Thyroid gland (tissue), 4 donors: ENCODE measurements around the gene CMKLR1. TPM values are rescaled to one million over a fixed set of nuclear protein-coding genes. Genes with fewer than 3 reads are reported as not detected.

Source experiments
- DNase-seq, 2 donors: peaks; one replicate each; pipeline ENCODE4 v3.0.0-alpha.2; 2019
- H3K27ac ChIP-seq, 3 donors: fragments of 200-600 bp; sonication (generic); 1 replicate in 2 of 3; 2 replicates in 1 of 3; pipeline ENCODE4 v1.5.1; 2016 to 2019; ENCODE audit warnings: mild to moderate bottlenecking in 1 of 3, moderate library complexity in 1 of 3
- H3K27me3 ChIP-seq: fragments of 200-600 bp; sonication (generic); one replicate; pipeline ENCODE4 v1.5.1; 2019
- H3K36me3 ChIP-seq, 2 donors: fragments of 200-600 bp; sonication (generic); one replicate each; pipeline ENCODE4 v1.5.1; 2016 to 2019
- H3K4me1 ChIP-seq, 2 donors: fragments of 200-600 bp; sonication (generic); one replicate each; pipeline ENCODE4 v1.5.1; 2017 to 2019
- H3K4me3 ChIP-seq, 3 donors: fragments of 200-600 bp; sonication (generic); replicated peaks in 1 of 3; 1 replicate in 2 of 3; 2 replicates in 1 of 3; pipeline ENCODE4 v1.5.1; 2016; ENCODE audit warnings: mild to moderate bottlenecking in 1 of 3
- H3K9me3 ChIP-seq: fragments of 200-600 bp; sonication (generic); one replicate; pipeline ENCODE4 v1.5.1; 2017
- CTCF ChIP-seq, 6 experiments: fragments of 200-600 bp in 3 of 6; fragments of 450-650 bp in 3 of 6; sonication (generic) in 3 of 6; IDR thresholded peaks; one replicate each; pipeline ENCODE4 v1.5.1; 2016 to 2019; ENCODE audit warnings: antibody characterized with exemption in 6 of 6, mild to moderate bottlenecking in 2 of 6, inconsistent platforms in 1 of 6, moderate library complexity in 1 of 6
- POLR2A ChIP-seq, 2 donors: fragments of 450-650 bp; IDR thresholded peaks; one replicate each; pipeline ENCODE4 v1.6.1; 2017; ENCODE audit warnings: antibody characterized with exemption in 2 of 2, mild to moderate bottlenecking in 2 of 2, moderate library complexity in 1 of 2
- WGBS, 2 donors: methylation state at CpG; one replicate each; pipeline ENCODE4 v1.1.5; 2017; 5-methylcytosine and 5-hydroxymethylcytosine counted together
- intact Hi-C: fragments of 100-400 bp; cut with DNase I; formaldehyde crosslinking; loops from one replicate; pipeline ENCODE4 v1.15.1; 2023
- total RNA-seq, 4 donors: library from RNA; depleted of rRNA; stranded (reverse); fragments of >200 nt; gene quantifications; one replicate each; pipeline ENCODE4 v1.2.3, GENCODE V29; 2016

CMKLR1 gene
- total RNA-seq, 4 donors from 2014 or later: 6.3 to 15.8 (median 12.2) TPM

GRCh38 chr12:108324351-108325017, 14.6 kb downstream of the CMKLR1 start:
- H3K27ac ChIP-seq: no peak overlapping the region
- no peaks in the 10 kb centered on the region for H3K27me3 ChIP-seq
- WGBS, 2 donors: 73 to 83% methylated on average over 8 of the region's 8 CpGs
- H3K9me3 ChIP-seq: no peaks in the 10 kb centered on the region
- TF ChIP-seq POLR2A (IDR thresholded peaks at IDR 0.05) (no peak), CTCF (IDR thresholded peaks at IDR 0.05) (no peak)
- no peak for DNase-seq
- intact Hi-C loops: no loop called here
- H3K4me1 ChIP-seq: peaks cover 0 to 12% of the 10 kb centered on the region in 2 donors
- H3K4me3 ChIP-seq: no peak overlapping the region
- peaks cover 0 to 2% of the 10 kb centered on the region in 2 donors for H3K36me3 ChIP-seq

GRCh38 chr12:108323581-108323980, 15.5 kb downstream of the CMKLR1 start:
- H3K27me3 ChIP-seq: no peaks in the 10 kb centered on the region
- H3K27ac ChIP-seq: no peak overlapping the region
- H3K36me3 ChIP-seq: no peaks in the 10 kb centered on the region
- TF ChIP-seq POLR2A (IDR thresholded peaks at IDR 0.05) (no peak), CTCF (IDR thresholded peaks at IDR 0.05) (no peak)
- DNase-seq: no peak
- peaks cover 0 to 12% of the 10 kb centered on the region in 2 donors for H3K4me1 ChIP-seq
- no peak overlapping the region for H3K4me3 ChIP-seq
- WGBS, 2 donors: 91 to 100% methylated on average over 1 of the region's 1 CpG
- no peaks in the 10 kb centered on the region for H3K9me3 ChIP-seq
- intact Hi-C loops: no loop called here

- Histone ChIP-seq H3K27ac (no peak overlapping the region), H3K4me1 (peaks cover 0 to 6% of the 10 kb centered on the region in 2 donors), H3K4me3 (no peak overlapping the region), H3K27me3 (no peaks in the 10 kb centered on the region), H3K36me3 (no peaks in the 10 kb centered on the region), H3K9me3 (no peaks in the 10 kb centered on the region)
- WGBS, 2 donors: 75 to 89% methylated on average over 2 of the region's 2 CpGs
- no peak for DNase-seq
- TF ChIP-seq CTCF (IDR thresholded peaks at IDR 0.05) (no peak), POLR2A (IDR thresholded peaks at IDR 0.05) (no peak)
- intact Hi-C loops: no loop called here
These were observed 16.1 kb downstream of the CMKLR1 start for GRCh38 chr12:108322998-108323397.

GRCh38 chr12:108321688-108322087, 17.4 kb downstream of the CMKLR1 start:
- Histone ChIP-seq H3K27ac (no peak overlapping the region), H3K4me1 (no peaks in the 10 kb centered on the region)

More at GRCh38 chr12:108321688-108322087, 17.4 kb downstream of the CMKLR1 start:
- Histone ChIP-seq H3K27me3 (no peaks in the 10 kb centered on the region), H3K36me3 (no peaks in the 10 kb centered on the region), H3K4me3 (no peak overlapping the region), H3K9me3 (no peaks in the 10 kb centered on the region)
- no peak for DNase-seq
- intact Hi-C loops: no loop called here
- TF ChIP-seq POLR2A (IDR thresholded peaks at IDR 0.05): no peak
- no peak for TF ChIP-seq CTCF (IDR thresholded peaks at IDR 0.05)
